Muscle of arm (tissue), 12 donors: ENCODE data around the gene ACADVL. TPM values are rescaled to one million over a fixed set of nuclear protein-coding genes. Genes with fewer than 3 reads are reported as not detected.
A peak's percentile ranks its signal among the peaks of the same experiment; 100 is the strongest.

ENCODE experiments used
- DNase-seq: peaks from one replicate; pipeline ENCODE4 v3.0.0-alpha.2; 2013
- polyA plus RNA-seq, 12 donors: library from polyadenylated mRNA; unstranded; fragments of 120-200 nt; gene quantifications; one replicate each; pipeline ENCODE4 v1.2.1, GENCODE V29; 2013; ENCODE audit not compliant: insufficient read length in 12 of 12

The ACADVL gene
- polyA plus RNA-seq, 12 donors: 217 to 359 (median 236) TPM; not detected in 1

GRCh38 chr17:7184091-7184488 is 35.6 kb upstream of the ACADVL start:
- no peak for DNase-seq

- DNase-seq: no peak
These were observed 35.1 kb upstream of the ACADVL start for GRCh38 chr17:7184647-7185046.

DNA sequence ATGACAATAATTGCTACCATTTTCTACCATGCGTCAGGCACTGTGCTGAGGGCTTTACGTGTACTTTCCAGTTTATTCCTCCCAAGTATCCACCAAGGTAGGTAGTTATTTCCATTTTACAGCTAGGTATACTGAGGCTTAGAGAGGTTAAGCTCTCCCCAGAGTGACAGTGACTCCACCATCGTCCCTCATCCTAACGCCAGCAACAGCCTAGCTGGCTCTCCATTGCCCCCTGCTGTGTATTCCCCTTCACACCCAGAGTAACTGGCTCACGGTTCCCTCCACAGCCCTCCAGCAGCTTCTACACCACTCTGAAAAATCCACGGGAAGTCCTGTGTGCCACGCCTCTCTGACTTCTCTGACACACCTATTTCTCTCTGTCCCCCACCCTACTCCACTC is 33.5 kb upstream of the ACADVL start:
- DNase-seq: no peak

DNA sequence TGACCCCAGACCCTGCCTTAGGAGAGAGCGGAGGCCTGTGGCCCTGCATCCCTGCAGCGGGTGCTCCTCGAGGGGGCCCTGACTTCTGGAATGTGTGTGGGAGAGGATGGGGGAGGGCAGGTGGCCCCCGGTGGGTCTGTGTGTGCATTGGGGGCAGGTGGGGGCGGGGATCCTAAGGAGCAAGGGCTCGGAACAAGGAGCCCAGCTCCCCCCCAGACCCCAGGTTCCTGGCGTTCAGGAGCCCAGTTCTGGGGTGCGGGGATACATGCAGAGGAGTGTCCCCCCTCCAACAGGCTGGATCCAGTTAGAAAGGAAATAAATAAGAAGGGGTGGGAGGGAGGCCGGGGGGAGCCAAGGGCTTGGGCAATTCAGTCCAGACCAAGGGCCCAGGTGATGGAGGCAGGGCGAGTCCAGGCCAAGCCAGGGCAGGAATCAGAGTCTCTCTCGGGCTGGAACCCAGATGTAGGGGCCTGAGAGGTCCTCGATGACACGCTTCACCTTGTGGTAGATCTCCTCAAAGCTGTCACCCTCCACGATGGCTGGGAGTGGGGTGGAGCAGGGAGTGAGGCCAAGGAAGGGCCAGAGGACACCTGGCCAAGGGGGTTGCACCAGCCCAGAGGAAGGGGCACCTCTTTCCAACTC is 29.3 kb upstream of the ACADVL start:
- no peak for DNase-seq

DNA sequence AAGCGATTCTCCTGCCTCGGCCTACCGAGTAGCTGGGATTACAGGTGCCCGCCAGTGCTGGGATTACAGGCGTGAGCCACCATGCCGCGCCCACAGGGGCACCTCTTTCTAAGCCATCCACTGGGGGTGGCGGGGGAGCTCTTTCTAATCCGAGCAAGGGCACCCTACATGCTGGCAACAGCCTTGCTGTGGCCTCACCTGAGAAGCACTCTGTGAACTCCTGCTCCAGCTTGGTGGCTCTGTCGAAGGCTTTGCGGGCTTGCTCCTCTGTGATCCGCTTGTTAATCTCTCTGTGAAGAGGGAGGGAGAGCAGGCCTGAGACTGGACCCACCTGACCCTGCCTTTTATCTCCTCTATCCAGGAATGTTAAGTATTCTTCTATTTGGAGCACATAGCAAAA is 28.7 kb upstream of the ACADVL start:
- DNase-seq: no peak

DNA sequence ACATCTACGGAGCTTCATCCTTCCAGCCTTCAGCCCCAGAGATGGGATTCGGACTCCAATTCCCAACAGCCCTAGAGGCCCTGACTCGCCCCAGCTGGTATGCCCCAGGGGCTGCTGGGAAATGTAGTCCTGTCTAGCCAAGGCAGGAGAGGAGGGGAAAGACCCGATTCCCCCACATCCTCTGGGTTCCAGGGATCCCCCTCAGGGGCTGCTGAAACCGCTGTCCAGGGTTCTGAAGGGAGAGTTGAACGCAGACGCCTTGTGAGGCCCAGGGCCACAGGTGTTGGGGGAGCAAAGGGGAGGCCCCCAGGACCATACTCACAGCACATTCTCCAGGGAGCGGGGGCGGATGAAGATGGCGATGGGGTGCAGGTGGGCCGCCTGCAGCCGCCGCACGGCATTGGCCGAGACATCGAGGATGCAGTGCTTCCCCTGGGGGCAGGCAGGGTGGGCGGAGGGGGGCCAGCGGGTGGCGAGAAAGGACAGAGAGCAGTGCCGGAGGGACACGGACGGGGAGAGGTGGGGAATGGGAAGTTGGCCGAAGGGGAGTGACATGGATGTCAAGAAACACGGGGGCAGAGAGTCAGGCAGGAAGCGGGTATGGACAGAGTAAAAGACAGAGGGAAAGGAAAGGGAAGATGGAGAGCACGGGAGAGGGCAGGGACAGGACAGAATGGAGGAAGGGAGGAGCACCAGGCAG is 28.0 kb upstream of the ACADVL start:
- DNase-seq: no peak

DNA sequence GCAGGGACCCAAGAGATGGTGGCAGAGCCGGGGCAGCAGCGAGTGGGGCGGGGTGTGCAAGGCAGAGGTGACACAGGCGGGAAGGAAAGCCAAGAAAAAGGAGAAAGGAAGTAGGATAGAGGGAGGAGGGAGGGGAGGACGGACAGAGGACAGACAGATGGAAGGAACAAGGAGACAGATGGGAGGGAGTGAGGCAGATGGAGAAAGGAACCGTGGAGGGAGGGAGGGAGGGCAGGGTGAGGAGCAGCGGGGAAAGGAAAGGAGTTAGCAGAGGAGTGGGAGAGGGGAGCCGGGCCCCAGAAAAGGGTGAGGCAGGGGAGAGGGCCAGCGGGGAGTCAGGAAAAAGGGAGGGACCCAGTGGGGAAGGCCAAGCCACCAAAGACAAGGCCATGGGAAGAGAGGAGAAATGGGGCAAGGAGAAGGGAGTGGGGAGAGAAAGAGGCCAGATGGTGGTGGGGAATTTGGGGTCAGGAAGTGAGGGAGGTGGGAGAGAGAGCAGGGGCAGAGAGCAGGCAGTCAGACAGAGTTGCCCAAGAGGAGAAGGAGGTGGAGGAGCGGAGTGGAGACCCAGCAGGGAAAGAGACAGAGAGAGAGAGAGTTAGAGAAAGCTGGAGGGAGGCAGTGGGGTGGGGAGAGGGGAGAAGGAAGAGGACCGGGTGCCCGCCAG is 27.3 kb upstream of the ACADVL start:
- no peak for DNase-seq

- no peak for DNase-seq
These were observed 23.8 kb upstream of the ACADVL start for GRCh38 chr17:7195971-7196370.

- DNase-seq: no peak
These were observed 22.9 kb upstream of the ACADVL start for GRCh38 chr17:7196651-7197401.

DNA sequence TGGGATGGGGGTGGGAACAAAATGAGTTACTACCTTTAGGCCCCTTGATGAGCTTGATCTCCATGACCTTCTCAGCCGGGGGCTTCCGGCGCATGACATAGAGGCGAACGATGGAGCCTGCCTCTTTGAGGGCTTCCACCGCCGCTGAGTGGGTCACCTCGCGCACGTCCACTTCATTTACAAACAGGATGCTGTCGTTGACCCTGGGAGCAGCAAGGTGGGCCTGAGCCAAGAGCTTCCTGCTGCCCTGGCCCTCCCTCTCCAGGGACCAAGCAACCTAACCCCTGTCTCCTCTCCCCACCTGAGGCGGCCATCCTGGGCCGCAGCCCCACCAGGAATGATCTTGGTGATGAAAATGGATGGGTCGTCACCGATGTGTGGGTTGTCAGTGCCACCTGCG is 16.3 kb upstream of the ACADVL start:
- DNase-seq: no peak

- DNase-seq: no peak
These were observed 15.4 kb upstream of the ACADVL start for GRCh38 chr17:7204336-7204735.

DNA sequence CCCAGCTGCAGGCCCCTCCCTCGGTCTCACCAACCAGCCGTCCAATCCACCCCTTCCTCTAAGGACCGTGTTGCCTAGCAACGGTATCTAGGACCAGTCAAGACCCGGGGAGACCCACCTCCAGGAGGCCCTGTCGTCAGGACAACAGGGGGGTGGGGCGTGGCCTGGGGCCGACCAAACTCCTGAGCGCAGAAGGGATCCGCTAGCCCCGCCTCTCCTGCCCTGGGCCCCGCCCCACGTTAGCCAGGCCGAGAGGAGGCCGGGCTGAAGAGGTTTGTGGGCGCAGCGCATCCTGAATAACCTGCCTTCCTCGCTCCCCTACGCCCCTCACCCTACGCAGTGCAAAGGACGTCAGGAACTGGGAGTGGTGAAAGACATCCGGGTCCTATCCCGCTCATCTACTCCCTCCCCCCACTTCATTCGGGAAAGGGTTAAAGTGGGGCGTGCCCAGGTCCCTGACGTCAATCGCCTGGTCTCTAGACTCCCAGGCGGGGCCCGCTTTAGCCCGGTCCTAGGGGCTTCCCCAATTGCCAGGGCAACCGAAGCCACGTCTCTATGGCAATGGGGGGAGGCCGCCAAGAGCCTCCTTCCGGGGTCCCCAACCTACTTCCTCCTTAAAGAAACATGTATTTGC is 14.8 kb upstream of the ACADVL start:
- DNase-seq: peak; percentile 92

DNA sequence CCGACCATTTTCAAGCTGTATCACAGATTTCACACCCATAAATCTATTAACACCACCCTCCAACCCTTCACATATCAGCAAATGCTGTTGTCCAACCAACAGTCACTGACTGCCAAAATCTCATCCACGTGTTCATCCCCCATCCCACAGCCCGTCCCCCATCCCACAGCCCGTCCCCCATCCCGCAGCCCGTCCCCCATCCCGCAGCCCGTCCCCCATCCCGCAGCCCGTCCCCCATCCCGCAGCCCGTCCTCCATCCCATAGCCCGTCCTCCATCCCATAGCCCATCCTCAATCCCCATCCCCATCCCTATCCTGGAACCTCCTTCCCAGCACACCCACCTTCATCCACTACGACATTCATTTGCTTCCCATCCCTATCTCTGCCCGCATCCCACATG is 14.2 kb upstream of the ACADVL start:
- no peak for DNase-seq

DNA sequence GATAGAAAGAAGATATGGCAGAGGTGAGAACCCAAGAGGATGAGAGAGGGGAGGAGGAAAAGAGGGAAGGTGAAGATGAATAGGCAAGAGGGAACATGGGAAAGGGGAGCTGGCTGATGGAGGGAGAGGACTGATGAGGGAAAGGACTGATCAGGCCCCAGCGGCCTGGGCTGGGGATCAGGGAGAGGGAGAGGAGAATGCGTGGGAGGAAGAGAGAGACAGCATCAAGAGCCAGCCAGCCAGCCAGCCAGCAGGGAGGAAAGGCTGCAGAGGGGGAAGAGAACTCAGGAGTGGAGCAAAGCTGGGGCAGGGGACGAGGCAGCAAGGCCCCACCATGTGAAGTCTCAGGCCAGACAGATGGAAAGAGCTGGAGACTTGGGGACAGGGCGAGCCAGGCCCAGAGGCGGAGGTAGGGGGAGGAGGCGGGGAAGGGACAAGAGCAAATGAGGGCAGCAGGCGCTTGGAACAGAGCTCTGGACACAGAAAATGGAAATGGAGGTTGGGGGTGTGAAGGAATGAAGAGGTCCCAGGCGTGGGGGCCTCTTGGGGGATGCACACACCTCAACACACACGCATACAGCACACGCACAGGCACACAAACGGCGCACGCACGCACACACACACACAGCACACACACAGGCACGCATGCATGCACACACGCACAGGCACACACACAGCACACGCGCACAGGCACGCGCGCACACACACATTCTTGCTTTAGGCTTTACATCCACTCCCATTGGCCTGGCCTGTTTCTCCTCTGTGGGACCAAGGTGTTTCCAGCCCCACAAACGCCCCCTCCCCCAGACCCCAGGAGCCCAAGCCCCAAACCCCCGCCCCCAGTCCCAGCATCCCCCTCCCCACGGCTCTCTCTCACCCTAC is 12.4 kb upstream of the ACADVL start:
- no peak for DNase-seq

DNA sequence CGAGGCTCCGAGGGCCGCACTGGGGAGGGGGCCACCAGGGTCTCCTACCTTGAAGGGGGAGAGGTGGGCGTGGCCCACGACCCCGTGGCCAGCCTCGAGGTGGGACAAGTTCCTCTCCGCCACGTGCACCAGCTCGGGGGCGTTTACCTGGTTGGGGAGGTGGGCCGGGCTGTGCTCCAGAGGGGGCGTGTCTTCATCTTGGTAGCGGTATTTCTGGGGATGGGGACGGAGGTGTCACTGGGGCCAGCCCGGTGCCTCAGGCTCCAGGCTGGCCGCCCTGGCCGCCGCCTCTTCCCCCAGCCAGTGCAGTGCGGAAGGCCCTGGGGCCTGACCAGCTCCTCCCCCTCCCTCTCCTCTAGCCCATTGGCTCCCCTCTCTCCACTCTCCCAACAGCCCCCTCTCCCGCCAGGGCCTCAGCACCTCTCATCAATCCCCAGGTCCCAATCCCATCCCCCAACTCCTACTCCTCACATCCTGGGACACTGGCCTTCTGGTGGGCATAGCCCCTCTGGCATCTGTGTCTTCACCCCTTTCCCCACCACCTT is 11.6 kb upstream of the ACADVL start:
- DNase-seq: no peak

GRCh38 chr17:7208754-7209460 is 10.8 kb upstream of the ACADVL start:
- no peak for DNase-seq

DNA sequence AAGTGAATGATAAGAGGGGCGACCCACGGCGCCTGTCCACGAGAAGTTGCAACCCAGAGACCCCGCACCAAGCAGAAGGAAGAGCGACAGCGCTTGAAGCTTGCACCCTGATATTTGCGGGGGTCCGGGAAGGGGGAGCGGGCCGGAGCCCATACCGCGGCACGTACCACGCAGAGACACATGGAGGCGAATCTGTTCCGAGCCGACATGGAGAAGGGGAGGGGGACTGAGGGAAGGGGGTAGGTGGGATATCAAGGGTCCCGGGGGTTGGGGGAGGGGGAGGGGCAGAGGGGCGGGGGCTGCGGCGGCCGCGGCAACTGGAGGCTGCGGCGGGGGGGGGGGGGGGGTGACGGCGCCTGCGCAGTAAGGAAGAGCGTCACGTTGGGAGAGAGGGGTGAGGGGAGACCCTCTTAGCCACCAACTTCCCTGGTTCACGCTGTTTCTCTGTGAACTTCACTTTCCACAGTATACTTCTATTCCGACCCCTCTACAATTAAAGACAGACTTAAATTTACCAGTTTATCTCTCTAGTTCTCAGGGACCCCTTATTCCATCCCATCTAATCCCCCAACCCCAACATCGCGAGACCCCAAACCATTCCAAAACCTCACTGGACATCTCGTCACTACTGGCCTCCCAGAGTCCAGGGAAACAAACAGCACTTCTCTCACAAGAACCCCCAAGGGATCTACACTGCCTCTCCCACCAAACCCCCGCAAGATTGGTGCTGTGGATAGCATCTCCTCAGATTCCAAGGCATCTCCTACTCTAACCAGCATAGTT is 8.1 kb upstream of the ACADVL start:
- DNase-seq: no peak

DNA sequence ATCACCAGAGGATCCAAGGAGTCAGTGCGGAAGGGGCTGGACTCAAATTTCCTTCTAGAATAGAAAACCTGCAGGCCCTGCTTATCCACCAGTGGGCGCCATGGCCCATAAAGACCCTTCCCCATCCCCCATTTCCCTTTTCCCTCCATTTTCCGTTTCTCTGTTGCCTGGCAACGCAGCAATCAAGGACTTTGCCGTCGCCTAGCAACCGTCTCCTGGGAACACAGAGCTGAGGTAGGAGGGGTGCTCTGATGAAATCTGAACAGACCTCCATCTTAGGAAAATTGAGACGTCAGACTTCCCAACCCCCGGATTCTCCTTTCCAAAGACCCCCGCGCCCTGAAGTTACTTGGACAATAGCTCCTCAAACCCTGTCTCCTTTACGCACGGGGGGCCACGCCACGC is 5.8 kb upstream of the ACADVL start:
- DNase-seq: peak; percentile 90
